ENCODE results near the gene STXBP4.

GRCh38 chr17:54935471-54935870 is 33.1 kb upstream of the STXBP4 start:
- no peak for TF ChIP-seq EZH2 (IDR thresholded peaks at IDR 0.05)
- TF ChIP-seq POLR2AphosphoS5 (IDR thresholded peaks at IDR 0.05; ENCODE audit: borderline replicate concordance, low read depth, low read length), result no peak
